Measurements from ENCODE around the gene CHDH. TPM values are rescaled to one million over a fixed set of nuclear protein-coding genes. Genes with fewer than 3 reads are reported as not detected.

CHDH gene
- total RNA-seq, 1 donor from 2014 or later, result 0.60 TPM

DNA sequence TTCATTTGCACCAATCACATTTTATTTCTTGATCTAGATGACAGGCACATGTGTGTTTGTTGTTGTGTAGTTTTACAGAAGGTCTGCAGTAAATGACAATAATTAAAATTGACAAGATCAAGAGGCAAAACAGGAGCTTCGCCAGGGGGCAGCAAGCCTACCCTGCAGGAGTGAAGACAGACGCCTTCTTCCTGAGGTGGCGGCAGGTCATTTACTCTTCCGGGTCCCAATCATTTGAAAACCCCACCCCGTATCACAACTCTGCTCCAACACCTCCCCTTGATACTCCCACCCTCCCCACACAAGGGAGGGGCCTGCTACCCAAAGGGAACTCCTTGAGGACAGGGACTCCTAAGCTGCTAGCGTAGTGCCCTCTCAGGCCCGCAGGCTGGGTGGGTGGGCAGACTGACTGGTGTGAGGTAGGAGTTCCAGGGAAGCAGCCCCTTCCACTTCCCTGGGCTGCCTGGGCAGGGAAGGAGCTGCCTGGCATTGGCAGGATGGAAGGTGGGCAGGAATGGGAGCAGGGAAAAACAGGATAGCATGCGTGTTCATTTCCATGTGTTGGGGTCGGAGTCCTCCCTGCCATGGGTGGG lies 13.1 kb downstream of the CHDH start:
- TF ChIP-seq, protein P1, sequence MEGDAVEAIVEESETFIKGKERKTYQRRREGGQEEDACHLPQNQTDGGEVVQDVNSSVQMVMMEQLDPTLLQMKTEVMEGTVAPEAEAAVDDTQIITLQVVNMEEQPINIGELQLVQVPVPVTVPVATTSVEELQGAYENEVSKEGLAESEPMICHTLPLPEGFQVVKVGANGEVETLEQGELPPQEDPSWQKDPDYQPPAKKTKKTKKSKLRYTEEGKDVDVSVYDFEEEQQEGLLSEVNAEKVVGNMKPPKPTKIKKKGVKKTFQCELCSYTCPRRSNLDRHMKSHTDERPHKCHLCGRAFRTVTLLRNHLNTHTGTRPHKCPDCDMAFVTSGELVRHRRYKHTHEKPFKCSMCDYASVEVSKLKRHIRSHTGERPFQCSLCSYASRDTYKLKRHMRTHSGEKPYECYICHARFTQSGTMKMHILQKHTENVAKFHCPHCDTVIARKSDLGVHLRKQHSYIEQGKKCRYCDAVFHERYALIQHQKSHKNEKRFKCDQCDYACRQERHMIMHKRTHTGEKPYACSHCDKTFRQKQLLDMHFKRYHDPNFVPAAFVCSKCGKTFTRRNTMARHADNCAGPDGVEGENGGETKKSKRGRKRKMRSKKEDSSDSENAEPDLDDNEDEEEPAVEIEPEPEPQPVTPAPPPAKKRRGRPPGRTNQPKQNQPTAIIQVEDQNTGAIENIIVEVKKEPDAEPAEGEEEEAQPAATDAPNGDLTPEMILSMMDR (IDR thresholded peaks at IDR 0.05), result no peak
- Mint-ChIP-seq H3K27ac (ENCODE audit: unreplicated experiment) (no peak overlapping the region), H3K9me3 (ENCODE audit: low read depth) (no peaks in the 10 kb centered on the region), H3K36me3 (ENCODE audit: low read depth) (no peaks in the 10 kb centered on the region), H3K4me3 (ENCODE audit: unreplicated experiment) (no peak overlapping the region), H3K27me3 (ENCODE audit: low read depth) (no peaks in the 10 kb centered on the region), H3K4me1 (ENCODE audit: low read depth) (no peaks in the 10 kb centered on the region)
- no peak for DNase-seq (ENCODE audit: low spot score)

DNA sequence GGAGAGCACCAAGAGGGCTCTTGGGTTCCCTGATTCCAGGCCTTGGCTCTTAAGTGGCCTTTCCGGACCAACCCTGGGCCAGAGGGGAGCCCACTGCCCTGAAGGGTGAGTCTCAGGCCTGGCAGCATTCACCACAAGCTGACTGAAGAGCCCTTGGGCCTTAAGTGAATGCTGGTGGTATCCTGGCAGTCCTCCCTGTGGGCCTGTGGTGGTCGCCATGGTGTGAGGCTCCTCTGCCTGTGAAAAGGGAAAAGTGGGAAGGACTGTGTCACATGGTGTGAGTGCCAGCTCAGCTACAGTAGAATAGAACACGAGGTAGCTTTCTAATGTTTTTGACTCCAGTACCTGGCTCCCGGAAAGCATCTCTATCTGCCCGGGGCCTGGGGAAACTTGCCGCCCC lies 15.3 kb downstream of the CHDH start:
- Mint-ChIP-seq H3K36me3 (ENCODE audit: low read depth) (no peaks in the 10 kb centered on the region), H3K4me1 (ENCODE audit: low read depth) (no peaks in the 10 kb centered on the region), H3K9me3 (ENCODE audit: low read depth) (no peaks in the 10 kb centered on the region), H3K4me3 (ENCODE audit: unreplicated experiment) (no peak overlapping the region), H3K27me3 (ENCODE audit: low read depth) (no peaks in the 10 kb centered on the region), H3K27ac (ENCODE audit: unreplicated experiment) (no peak overlapping the region)
- TF ChIP-seq, protein P1 (IDR thresholded peaks at IDR 0.05), result no peak
- no peak for DNase-seq (ENCODE audit: low spot score)

DNA sequence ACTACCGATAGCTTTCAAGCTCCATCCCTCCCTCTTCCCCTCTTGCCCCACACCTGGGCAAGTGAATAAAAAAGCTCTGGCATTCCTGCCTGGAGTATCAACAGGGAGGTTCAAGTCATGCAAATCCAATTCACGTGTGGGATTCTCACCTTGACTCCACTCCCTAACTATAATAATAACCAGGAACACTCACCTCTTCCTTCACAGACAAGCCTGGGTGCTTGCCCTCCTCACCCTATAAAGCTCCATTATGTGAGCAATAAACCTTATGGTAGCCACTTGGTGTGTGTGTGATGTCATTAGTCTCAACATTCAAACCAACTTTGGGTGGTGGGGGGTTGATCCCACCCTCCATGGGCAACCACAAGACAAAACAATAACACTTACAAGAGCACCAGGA lies 16.6 kb downstream of the CHDH start:
- no peak overlapping the region for H3K4me3 Mint-ChIP-seq (ENCODE audit: unreplicated experiment)
- no peaks in the 10 kb centered on the region for H3K4me1 Mint-ChIP-seq (ENCODE audit: low read depth)
- H3K36me3 Mint-ChIP-seq (ENCODE audit: low read depth), result no peaks in the 10 kb centered on the region
- TF ChIP-seq, protein P1 (IDR thresholded peaks at IDR 0.05), result no peak
- no peak overlapping the region for H3K27ac Mint-ChIP-seq (ENCODE audit: unreplicated experiment)
- H3K27me3 Mint-ChIP-seq (ENCODE audit: low read depth), result no peaks in the 10 kb centered on the region
- no peak for DNase-seq (ENCODE audit: low spot score)
- H3K9me3 Mint-ChIP-seq (ENCODE audit: low read depth), result no peaks in the 10 kb centered on the region

DNA sequence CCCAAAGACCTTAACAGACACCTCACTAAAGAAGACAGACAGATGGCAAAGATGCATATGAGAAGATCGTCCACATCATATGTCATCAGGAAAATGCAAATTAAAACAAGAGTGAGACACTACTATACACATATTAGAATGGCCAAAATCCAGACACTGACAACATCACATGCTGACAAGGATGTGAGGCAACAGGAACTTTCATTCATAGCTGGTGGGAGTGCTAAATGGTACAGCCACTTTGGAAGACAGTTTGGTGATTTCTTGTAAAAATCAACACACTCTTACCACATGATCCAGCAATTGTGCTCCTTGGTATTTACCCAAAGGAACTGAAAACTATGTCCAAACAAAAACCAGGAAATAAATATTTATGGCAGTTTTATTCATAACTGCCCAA lies 17.6 kb downstream of the CHDH start:
- H3K27ac Mint-ChIP-seq (ENCODE audit: unreplicated experiment), result no peak overlapping the region
- no peaks in the 10 kb centered on the region for H3K36me3 Mint-ChIP-seq (ENCODE audit: low read depth)
- H3K27me3 Mint-ChIP-seq (ENCODE audit: low read depth), result no peaks in the 10 kb centered on the region

DNA sequence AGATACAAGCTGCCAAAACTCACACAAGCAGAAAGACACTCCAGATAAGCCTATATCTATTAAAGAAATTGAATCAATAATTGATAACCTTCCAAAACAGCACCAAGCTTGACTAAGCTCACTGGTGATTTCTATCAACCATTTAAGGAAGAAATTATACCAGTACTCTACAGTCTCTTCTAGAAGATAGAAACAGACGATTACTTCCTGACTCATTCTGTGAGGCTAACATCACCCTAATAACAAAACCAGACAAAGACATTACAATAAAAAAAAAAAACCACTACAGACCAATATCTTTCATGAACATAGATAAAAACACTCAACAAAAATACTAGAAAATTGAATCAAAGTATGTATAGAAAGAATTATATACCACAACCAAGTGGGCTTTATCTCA lies 20.2 kb downstream of the CHDH start:
- H3K9me3 Mint-ChIP-seq (ENCODE audit: low read depth), result no peaks in the 10 kb centered on the region
- TF ChIP-seq, protein P1 (IDR thresholded peaks at IDR 0.05), result no peak
- no peaks in the 10 kb centered on the region for H3K36me3 Mint-ChIP-seq (ENCODE audit: low read depth)
- H3K4me1 Mint-ChIP-seq (ENCODE audit: low read depth), result no peaks in the 10 kb centered on the region
- H3K4me3 Mint-ChIP-seq (ENCODE audit: unreplicated experiment), result no peak overlapping the region
- DNase-seq (ENCODE audit: low spot score), result no peak
- H3K27ac Mint-ChIP-seq (ENCODE audit: unreplicated experiment), result no peak overlapping the region
- H3K27me3 Mint-ChIP-seq (ENCODE audit: low read depth), result no peaks in the 10 kb centered on the region

More for the DNA sequence above, 17.6 kb downstream of the CHDH start:
- no peak overlapping the region for H3K4me3 Mint-ChIP-seq (ENCODE audit: unreplicated experiment)
- TF ChIP-seq, protein P1 (IDR thresholded peaks at IDR 0.05), result no peak
- H3K9me3 Mint-ChIP-seq (ENCODE audit: low read depth), result no peaks in the 10 kb centered on the region
- no peaks in the 10 kb centered on the region for H3K4me1 Mint-ChIP-seq (ENCODE audit: low read depth)
- no peak for DNase-seq (ENCODE audit: low spot score)
